ENCODE measurements around the gene SCUBE1. TPM values are rescaled to one million over a fixed set of nuclear protein-coding genes. Genes with fewer than 3 reads are reported as not detected.

The SCUBE1 gene
- total and polyA plus RNA-seq, 9 donors, result 5.5 to 202 (median 49.0) TPM

DNA sequence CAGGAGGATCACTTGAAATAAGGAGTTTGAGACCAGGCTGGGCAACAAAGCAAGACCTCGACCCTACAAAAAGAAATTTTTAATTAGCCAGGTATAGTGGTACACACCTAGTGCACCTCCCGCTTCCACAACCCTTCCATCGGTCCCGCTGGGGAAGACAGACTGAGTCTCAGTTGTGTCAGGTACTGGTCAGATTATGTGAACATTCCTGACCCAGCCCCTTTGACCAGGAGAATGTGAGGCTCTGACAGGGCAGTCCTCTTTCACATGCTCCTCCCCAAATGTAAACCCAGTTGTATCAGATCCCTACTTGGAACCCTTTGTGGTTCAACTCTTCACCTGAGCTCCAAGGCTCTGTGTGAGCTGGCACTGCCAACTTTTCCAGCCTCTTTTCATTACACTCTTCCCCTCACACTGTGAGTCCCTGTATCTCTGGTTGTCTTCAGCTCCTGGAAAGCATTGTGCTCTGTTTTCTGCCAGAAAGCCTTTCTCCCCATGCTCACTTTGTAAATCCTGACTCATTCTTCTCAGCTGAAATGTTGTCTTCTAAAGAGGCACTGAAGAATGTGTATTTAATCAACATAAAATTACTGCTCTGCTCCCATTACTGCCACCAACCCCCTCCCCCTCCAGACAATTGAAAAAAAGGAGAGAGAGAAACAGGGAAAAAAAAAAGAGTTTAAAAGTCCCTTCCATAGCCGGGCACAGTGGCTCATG lies 154.2 kb downstream of the SCUBE1 start:
- WGBS, 3 donors, result 81 to 88% (median 85%) methylated on average over 5 of the region's 5 CpGs
- Histone ChIP-seq H3K4me3 (no peak overlapping the region), H3K27me3 (no peaks in the 10 kb centered on the region), H3K9me3 (no peaks in the 10 kb centered on the region), H3K4me1 (ENCODE audit: insufficient read depth) (peaks cover 11% of the 10 kb centered on the region), H3K27ac (no peak overlapping the region), H3K36me3 (no peaks in the 10 kb centered on the region)
- intact Hi-C loops (cut with DNase I), result no loop called here
- TF ChIP-seq POLR2A (IDR thresholded peaks at IDR 0.05) (no peak), EP300 (IDR thresholded peaks at IDR 0.05) (no peak)
- TF ChIP-seq, protein P1, sequence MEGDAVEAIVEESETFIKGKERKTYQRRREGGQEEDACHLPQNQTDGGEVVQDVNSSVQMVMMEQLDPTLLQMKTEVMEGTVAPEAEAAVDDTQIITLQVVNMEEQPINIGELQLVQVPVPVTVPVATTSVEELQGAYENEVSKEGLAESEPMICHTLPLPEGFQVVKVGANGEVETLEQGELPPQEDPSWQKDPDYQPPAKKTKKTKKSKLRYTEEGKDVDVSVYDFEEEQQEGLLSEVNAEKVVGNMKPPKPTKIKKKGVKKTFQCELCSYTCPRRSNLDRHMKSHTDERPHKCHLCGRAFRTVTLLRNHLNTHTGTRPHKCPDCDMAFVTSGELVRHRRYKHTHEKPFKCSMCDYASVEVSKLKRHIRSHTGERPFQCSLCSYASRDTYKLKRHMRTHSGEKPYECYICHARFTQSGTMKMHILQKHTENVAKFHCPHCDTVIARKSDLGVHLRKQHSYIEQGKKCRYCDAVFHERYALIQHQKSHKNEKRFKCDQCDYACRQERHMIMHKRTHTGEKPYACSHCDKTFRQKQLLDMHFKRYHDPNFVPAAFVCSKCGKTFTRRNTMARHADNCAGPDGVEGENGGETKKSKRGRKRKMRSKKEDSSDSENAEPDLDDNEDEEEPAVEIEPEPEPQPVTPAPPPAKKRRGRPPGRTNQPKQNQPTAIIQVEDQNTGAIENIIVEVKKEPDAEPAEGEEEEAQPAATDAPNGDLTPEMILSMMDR (IDR thresholded peaks at IDR 0.05), result no peak
- DNase-seq, result no peak

DNA sequence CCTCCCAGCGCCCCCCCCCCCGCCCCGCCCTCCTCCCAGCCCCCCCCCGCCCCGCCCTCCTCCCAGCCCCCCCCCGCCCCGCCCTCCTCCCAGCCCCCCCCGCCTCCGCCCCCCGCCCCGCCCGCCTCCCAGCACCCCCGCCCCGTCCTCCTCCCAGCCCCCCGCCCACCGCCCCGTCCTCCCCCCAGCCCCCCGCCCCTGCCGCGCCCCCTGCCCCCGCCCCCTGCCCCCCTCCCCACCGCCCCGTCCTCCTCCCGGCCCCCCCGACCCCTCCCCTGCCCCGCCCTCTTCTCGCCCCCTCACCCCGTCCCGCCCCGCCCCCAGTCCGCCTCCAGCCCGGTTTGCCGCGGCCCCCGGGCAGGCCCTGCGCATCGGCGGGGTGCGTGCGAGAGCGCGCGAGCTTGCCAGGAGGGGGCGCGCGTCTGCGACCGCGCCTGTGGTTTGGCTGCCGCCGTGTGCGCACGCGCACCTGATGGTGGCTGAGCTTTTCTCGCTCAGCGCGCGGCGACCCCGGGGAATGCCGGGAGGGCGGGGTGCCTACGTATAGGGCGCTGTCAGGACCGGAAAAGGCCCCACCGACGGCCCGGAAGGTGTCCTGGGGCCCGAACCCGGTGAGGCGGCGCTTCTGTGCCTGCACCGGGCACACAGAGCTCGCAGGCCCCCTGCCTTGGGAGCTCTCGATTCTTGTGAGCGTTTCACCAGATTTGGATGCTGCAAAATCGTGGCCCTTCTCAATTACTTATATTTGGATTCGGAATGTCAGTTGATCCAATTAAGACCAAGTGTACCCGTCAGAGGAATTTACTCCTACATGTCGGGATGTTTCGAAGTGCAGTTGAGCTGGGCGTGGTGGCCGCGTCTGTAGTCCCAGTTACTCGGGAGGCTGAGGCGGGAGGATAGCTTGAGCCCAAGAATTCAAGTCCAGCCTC lies 155.7 kb downstream of the SCUBE1 start:
- TF ChIP-seq POLR2A (IDR thresholded peaks at IDR 0.05) (peak; percentile 54), EP300 (IDR thresholded peaks at IDR 0.05) (peak; percentile 62)
- TF ChIP-seq, protein P1 (IDR thresholded peaks at IDR 0.05), result peak; percentile 71 to 90 (median 71)

DNA sequence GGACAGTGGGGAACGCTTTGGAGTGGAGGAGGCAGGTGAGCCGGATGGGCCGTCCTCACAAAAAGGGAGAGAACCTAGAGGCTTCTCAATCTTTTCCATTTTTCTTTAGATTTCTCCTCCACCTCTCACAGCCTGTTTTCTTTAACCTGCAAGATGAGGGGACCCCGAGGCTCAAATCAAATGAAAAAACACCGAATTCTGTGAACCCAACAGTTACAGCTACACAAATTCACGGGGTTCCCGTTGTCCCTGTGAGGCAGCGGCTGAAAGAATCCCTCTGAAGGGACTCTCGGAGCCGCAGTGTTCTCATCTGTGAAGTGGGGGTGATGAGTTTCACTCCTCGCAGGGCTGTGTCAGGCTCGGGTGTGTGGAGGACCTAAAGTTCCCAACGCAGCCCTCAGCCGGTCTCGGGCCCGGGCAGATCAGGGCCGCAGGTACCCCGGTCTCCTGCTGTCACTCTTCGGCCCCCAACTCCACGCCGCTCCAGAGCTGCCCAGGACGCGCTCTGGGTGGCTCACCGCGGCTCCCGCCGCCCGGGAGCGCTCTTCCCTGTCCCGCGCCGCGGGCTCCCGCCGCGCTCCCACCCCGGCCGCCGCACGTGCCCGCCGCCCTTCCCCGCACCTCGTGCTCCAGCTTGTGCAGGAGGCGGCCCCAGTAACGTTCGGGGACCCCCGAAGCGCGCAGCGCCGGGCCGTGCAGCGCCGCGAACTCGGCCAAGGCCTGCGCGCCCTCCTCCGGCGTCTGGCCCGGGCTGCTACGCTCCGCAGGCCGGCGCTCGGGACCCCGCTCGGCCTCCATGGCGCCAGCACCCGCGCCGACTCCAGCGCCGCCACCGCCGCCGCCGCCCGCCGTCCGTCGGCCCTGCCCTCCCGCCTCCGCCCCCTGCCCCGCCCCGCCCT lies 156.7 kb downstream of the SCUBE1 start, which contains the start of gene TTLL12:
TSS of gene TTLL12 (minus strand) at position 863 of the 899 bp plus-strand sequence. CDS start at position 798, 65 bp downstream.
- Histone ChIP-seq H3K27ac (peak within 1 kb of the TSS; percentile 82 to 83), H3K4me3 (peak within 1 kb of the TSS; percentile 58), H3K36me3 (no peaks in the 10 kb centered on the region), H3K9me3 (no peaks in the 10 kb centered on the region), H3K4me1 (ENCODE audit: insufficient read depth) (peaks cover 20% of the 10 kb centered on the region), H3K27me3 (no peaks in the 10 kb centered on the region)
- DNase-seq, result peak; percentile 52 to 78 (median 74)
- TF ChIP-seq, protein P1 (IDR thresholded peaks at IDR 0.05), result no peak
- TF ChIP-seq POLR2A (IDR thresholded peaks at IDR 0.05), result no peak
- no peak for TF ChIP-seq EP300 (IDR thresholded peaks at IDR 0.05)
- 1% methylated on average over 44 to 83 of the region's 87 CpGs for WGBS, 3 donors
- intact Hi-C loops (cut with DNase I), result no loop called here

More for the DNA sequence above, 155.7 kb downstream of the SCUBE1 start:
- 4 to 6% (median 6%) methylated on average over 22 to 63 of the region's 86 CpGs for WGBS, 3 donors
- Histone ChIP-seq H3K27ac (peak overlapping the region in 1 of 2 donors; percentile 82), H3K4me3 (peak overlapping the region; percentile 58), H3K36me3 (no peaks in the 10 kb centered on the region), H3K27me3 (no peaks in the 10 kb centered on the region), H3K9me3 (no peaks in the 10 kb centered on the region), H3K4me1 (ENCODE audit: insufficient read depth) (peaks cover 20% of the 10 kb centered on the region)
- intact Hi-C loops (cut with DNase I), result no loop called here
- peak; percentile 95 to 98 (median 97) for DNase-seq
